GM18909 (cell line): ENCODE measurements around the gene PRR5L.

Experiments used
- ATAC-seq: cut with Tn5 transposase; IDR thresholded peaks from one replicate; pipeline ENCODE4 v1.9.1; 2021; ENCODE audit warnings: mild to moderate bottlenecking; ENCODE audit not compliant: unreplicated experiment, poor library complexity

PRR5L gene

DNA sequence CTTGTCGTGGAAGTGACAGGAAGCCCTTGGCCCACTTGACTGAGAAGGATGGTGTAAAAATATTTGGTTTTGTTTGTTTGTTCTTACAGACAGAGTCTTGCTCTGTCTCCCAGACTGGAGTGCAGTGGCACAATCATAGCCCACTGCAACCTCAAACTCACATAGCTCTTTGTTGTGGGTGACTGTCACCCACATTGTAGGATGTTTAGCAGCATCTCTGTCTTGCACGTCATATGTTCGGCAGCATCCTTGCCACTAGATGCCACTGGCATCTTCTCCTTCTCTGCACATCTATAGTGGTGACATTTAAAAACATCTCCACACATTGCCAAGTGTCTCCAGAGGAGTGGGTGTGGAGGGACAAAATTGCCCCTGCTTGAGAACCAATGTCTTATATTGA is 56.8 kb downstream of the PRR5L start:
- ATAC-seq, result no peak

DNA sequence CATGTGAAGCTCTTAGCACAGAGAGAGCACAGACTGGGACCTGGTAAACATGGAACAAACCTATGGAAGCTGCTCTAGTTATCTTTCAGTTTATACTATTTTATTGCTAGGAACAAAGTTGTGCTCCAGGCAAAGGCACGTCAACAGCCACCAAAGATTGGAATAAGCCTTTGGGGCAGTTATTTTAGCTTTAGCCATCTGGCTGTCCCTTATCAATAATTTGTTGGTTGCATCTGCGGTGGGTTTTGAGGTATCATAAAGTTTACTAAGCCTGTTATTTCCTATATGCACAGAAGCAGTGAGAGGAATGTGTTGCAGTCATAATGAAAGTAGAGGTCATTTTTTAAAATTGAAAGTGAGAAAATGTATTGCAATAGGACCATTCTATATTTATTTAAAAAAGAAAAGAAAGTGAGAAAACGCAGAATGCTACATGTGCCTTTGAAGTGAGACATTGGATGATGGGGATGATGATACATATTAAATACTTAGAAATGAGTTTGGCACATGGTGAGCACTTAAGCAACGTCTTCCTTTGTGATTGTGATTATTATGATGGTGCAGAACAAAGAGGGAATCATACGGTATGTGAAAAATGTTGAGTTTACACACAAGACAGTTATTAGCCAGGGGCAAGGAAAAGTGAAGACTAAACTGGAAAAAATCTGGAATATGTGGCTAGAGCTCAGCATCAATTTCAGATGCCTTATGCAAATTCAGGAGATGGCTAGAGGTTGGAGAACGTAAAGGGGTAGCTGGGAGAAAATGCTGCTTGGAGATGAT is 58.3 kb downstream of the PRR5L start:
- peak; percentile 92 for ATAC-seq

- ATAC-seq, result peak; percentile 65
These were observed 60.1 kb downstream of the PRR5L start for GRCh38 chr11:36356201-36356600.

- no peak for ATAC-seq
These were observed 61.7 kb downstream of the PRR5L start for GRCh38 chr11:36357831-36358230.

- ATAC-seq, result no peak
These were observed 62.3 kb downstream of the PRR5L start for GRCh38 chr11:36358436-36358835.

GRCh38 chr11:36360318-36360717 is 64.2 kb downstream of the PRR5L start:
- no peak for ATAC-seq

DNA sequence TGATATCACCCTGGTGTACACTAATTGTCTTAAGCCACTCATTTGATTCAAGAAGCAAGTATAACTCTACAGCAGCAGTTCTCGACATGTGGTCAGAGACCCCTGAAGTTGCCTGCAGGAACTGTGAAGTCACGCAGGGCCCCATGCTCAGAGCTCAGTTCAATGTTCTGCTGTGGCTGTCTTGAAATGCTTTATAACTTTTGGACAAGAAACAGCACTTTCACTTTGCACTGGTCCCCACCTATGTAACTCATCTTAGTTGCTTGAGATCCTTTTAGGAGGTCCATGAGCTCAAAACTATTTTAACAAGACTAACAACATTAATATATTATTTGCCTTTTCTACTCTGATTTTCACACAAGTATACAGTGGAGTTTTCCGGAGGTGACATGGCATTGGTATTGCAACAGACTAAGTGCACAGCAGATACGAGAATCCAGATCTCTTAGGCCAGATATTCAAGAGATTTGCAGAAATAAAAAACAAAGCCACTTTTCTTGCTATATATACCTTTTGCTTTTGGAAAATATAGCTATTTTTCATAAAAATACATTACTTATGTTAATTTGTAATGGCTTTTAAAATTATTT is 64.8 kb downstream of the PRR5L start:
- no peak for ATAC-seq

DNA sequence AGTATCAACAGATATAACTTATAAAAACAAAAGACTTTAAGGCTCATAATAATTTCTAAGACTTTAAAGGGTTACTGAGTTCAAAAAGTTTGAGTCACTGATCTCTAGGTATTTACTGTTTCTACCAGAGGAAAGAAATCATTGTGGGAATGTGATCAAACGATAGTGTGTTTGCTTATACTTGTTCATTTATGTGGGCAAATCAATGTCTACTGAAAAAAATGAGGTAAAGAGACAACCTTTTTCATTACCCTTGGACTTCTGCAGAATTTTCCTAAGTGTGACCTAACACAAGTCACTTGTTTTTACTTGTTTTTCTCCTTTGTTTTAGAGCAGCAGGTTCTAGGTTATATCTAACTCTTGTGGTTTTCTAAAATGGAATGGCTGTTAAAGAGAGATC is 65.4 kb downstream of the PRR5L start:
- ATAC-seq, result no peak

- no peak for ATAC-seq
These were observed 65.9 kb downstream of the PRR5L start for GRCh38 chr11:36361901-36362391.

DNA sequence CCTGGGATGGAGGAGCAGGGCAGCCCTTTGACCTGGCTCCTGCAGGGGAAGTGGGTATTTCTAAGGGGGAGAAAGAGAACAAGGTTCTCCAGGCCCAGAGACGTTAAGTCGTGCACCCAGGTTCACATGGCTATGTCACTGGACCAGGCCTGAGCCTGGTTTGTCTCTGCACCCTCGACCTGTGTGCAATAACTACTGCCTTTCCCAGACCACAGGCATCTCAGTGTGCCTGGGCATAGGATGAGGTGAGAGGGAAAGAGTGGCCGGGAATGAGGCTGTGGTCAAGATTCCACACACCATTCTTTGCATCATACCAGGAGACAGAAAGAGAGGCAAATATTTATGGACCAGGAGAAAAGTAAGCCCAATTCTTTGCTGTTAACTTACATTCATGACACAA is 66.8 kb downstream of the PRR5L start:
- ATAC-seq, result no peak

DNA sequence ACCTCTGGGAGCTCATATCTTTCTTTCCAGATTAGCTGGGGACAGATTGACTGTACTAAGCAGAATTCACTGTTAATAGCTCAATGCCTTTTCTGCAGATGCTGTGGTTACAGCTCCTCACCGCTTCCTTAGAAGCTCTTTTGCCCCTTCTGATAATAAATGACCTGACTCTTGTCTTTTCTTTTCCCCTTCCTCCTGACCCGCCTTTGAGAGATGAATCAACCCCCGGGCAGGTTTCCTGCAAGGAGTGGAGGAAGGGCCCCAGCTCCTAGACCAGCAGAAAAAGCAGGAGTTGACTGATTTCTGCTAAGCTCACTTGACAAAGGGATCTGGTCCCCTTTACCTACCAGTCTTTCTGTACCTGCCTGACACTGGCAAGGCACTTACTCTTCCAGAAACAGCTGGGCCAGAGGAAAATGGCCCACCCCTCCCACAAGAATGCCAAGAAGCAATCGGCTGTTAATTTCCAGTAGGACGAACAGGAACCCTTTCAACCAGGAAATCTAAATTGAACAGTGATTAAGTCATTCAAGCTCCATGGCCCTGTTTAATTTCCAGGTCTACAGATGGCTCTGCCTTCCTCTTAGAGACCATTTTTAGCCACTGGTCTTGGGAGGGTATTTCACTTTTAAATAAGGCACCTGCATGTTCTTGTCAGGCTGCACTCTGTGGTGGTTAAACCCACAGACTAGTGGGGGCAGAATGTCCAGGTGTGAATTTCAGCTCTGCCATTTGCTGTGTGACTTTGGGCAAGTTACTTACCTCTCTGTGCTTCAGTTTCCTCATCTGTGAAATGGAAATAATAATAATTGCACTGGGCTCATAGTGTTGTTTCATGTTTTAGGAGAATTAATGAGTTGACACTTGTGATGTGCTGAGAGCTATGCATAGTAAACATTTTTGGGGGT is 67.5 kb downstream of the PRR5L start:
- no peak for ATAC-seq

DNA sequence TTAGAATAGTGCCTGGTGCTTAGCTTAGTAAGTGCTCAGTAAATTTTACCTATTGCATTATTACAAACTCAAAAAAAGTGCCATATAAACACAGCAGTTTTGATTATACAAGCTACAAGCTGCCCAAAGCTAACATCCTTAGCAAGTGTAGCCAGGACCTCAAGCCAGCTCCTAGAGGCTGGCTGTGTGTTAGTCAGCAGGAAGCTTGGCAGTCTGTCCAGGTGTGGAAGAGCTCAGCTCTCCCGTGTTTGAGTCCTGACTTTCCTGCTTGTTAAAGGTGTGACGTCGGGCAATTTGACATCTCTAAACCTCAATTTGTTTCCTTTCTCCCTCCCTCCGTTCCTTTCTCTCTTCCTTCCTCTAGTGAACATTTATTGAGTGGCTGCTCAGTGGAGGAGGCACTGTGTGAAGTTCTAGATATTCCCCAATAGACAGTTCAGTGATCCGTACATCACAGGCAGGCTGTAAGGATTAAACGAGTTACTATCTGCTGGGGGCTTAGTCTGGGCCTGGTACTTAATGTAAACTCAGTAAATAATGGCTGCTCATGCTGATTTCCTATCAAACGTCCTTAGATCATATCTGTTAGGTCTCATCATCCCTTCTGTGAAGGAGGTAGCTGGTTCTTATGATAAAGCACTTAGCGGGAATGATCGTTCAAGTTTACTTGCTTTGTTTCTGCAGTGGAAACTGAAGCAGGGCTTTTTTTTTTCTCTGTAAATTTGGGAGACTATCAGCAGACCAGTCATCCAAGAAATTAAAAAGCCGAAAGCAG is 68.7 kb downstream of the PRR5L start:
- ATAC-seq, result no peak

- ATAC-seq, result no peak
These were observed 69.8 kb downstream of the PRR5L start for GRCh38 chr11:36365907-36366306.

- no peak for ATAC-seq
These were observed 72.0 kb downstream of the PRR5L start for GRCh38 chr11:36367806-36368680.

DNA sequence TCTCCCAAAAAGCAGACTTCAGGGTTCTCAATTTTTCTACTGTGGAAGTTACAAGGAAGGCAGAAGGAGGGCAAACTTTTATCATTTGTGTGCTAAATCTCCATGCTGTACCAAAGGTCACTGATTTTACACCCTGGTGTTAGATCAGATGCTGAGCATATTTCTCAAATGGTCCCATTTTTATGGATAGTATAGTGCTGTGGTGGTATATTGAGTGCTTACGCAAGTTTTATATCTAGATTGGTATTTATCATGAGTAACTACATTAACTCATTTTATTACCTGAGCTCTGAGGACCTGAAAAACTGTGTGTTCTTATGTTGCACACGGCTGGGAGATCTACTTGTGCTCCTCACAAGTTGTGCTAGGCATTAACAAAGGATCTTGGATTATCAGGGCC is 75.1 kb downstream of the PRR5L start:
- ATAC-seq, result no peak

GRCh38 chr11:36371590-36371989 is 75.5 kb downstream of the PRR5L start:
- ATAC-seq, result no peak

GRCh38 chr11:36372101-36372771 is 76.1 kb downstream of the PRR5L start:
- no peak for ATAC-seq
